KOPT-K1 (cell line): Measurements from ENCODE around the gene NECAB2.

Experiments used
- H3K27ac ChIP-seq: fragments of 200-600 bp; sonication (generic); 2 replicates; pipeline ENCODE4 v1.5.1; 2016; ENCODE audit warnings: antibody characterized with exemption, mild to moderate bottlenecking, low read depth, low read length; ENCODE audit not compliant: poor library complexity, severe bottlenecking
- H3K36me3 ChIP-seq: fragments of 200-600 bp; sonication (generic); 2 replicates; pipeline ENCODE4 v1.5.1; 2017; ENCODE audit warnings: antibody characterized with exemption, mild to moderate bottlenecking, low read length, moderate library complexity; ENCODE audit not compliant: insufficient read depth
- H3K9me3 ChIP-seq: fragments of 200-600 bp; sonication (generic); 2 replicates; pipeline ENCODE4 v1.5.1; 2017; ENCODE audit warnings: antibody characterized with exemption, low read length, mild to moderate bottlenecking; ENCODE audit not compliant: insufficient read depth, poor library complexity, severe bottlenecking

NECAB2 gene

DNA sequence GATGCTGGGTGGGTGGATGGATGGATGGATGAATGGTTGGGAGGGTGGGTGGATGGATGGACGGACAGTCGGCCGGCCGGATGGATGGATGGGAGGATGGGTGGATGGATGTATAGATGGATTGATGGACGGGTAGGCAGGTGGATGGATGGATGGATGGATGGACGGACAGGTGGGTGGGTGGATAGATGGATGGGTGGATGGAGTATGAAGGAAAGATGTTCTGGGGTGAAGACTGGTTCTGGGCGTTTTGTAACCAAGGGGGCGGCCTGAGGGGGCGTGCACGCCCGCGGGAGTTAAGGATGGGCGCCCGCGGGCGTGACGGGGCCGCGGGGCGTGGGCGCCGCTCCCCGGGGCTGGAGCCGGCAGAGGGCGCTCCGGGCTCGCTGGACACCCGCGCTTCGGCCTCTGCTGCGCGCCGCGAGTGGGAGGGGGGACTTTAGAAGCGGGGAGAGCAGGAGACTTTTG lies at the start of gene NECAB2:
Gene NECAB2 (plus strand): TSS at position 407 of the 468 bp plus-strand sequence. CDS start 405 bp downstream, outside the sequence.
- Histone ChIP-seq H3K9me3 (no peaks in the 10 kb centered on the region), H3K36me3 (no peaks in the 10 kb centered on the region), H3K27ac (no peak within 1 kb of the TSS)

DNA sequence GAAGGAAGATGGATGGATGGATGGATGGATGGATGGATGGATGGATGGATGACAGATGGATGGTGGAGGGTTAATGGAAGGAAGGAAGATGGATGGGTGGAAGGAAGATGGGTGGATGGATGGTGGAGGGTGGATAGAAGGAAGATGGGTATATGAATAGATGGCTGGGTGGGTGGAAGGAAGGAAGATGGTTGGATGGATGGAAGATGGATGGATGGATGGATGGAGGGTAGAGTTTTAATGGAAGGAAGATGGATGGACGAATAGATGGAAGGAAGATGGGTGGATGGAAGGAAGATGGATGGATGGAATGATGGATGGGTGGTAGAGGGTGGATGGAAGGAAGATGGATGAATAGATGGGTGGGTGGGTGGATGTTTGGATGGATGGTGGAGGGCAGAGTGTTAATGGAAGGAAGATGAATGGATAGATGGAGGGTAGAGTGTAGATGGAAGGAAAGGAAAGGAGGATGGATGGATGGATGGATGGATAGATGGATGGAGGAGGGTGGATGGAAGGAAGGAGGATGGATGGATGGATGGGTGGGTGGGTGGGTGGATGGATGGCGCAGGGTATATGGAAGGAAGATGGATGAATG lies 47.1 kb upstream of the NECAB2 start:
- H3K9me3 ChIP-seq: no peaks in the 10 kb centered on the region
- H3K36me3 ChIP-seq: peaks cover 34% of the 10 kb centered on the region; the same call in 1 of the 2 replicates
- no peak overlapping the region for H3K27ac ChIP-seq

DNA sequence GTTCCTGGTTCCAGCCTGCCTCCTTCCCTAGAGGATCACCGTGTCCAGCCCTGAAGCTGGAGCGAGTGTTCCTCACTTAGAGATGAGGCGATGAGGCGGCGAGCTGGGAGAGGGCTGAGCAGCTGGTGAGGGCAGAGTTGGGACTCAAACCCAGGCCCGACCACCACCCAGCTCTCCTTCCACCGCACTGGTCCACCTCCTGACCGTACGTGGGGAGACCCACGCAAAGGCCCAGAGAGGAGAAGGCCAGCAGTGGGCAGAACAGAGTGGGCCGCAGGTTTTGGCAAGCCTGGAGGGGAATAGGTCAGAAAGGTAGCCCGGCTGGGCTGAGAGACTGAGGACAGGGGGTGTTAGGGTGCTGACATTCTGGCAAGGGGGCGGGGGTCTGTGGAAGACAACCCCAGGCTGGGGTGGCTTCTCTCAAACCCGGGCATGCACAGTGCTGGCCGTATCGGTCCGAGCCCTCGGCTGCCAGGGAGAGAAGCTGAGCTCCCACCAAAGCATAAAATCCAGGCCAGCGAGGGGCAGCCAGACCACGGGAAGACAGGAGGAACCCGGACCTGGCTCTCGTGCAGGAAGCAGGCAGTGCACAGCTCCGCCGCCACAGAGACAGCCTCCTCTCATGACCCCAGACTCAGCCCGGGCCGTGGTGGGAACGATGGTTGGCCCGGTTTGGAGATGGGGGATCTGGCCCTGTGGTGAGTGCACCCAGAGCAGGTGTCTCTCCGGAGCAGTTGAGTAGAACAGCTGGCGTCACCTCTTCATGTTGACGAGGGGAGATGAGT lies 44.3 kb upstream of the NECAB2 start:
- Histone ChIP-seq H3K9me3 (no peaks in the 10 kb centered on the region), H3K27ac (no peak overlapping the region), H3K36me3 (peaks cover 11% of the 10 kb centered on the region; the same call in 1 of the 2 replicates)

DNA sequence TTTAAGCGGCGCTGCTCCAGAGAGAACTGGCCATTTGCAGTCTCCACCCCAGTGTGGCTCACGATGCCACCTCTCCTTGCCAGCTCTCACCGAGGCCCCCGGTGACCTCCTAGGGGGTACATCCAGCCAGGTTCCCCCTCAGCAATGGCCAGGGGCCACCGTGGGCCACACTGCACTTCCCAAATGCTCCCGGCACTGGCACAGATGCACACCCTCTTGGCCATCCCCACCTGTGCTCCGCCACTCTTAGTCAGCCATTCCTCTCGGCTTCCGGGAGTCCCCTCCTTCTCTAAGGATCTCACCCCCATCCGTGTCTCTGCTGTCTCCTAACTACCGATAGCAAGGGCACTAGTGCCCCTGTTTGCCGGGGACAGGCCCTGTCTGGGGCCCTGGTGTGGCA lies 43.4 kb upstream of the NECAB2 start:
- Histone ChIP-seq H3K36me3 (peaks cover 2% of the 10 kb centered on the region; the same call in 1 of the 2 replicates), H3K9me3 (no peaks in the 10 kb centered on the region), H3K27ac (no peak overlapping the region)

DNA sequence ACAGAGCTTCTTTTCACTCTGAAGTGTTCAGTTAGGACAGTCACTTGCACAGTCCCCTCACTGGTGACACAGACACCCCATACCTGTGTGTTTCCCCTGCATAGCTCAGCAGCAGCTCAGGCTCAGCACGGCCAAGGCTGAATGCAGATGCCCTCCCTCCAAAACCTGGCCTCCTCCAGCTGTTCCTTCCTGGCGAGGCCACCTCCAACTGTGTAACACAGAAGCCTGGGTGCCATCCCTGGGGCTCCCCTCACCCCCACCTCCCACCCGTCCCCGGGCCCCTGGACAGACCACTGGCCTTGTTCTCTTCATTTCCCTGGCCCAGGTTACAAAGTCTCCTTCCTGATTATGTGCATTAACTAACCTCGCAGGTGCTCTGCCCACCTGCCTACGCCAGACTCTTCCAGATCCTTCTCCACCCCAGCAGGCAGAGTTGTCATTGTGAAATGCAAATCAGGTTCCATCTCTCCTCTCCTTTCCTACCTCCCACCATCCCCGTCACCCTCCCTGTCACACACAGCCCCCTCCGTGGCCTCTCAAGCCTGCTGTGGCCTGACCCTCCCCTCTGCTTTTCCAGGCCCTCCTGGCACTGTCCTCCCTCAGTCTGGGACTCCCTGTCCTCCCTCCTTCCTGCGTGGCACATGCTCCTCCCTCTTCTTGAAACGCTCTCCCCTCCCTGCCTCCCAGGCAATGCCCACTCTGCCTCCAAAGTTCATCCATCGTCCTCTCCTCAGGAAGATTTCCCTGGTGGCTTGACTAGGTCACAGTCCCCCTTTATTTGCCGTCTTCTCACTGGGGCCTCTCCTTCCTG lies 42.7 kb upstream of the NECAB2 start:
- H3K27ac ChIP-seq: no peak overlapping the region
- H3K36me3 ChIP-seq: no peaks in the 10 kb centered on the region
- no peaks in the 10 kb centered on the region for H3K9me3 ChIP-seq

DNA sequence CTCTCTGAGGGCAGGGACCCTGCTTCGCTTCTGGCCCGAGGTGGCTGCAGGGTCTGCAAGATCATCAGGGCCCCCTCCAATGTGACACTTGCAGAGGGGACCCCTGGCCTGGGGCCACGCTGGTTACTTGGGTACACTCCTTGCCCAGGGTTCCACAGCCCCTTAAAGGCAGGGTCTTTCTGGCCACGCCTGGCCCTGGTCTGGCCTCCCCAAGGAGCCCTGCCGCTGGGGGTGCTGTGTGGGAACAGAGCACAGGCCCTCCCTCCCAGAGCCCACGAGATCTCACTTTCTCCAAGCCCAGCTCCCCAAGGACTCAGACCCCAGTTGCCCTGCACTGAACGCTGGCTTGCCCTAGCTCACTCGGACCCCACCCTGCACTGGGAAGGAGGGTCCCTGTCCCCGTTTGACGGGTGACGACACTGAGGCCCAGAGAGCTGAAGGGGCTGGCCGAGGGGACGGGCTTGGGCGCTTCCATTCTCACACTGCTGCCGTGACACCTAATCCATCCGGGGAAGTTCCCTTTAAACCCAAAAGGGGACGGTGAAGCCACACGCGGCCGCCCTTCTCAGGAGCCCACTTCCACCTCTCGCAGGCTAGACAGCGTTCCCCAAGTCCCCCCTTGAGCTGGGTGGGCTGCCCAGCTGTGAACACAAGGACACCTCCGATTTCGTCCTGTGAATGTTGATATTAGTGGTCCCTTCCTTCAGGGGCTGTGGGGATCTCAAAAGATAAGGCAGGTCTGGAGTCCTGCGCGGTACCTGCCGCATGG lies 41.9 kb upstream of the NECAB2 start:
- no peak overlapping the region for H3K27ac ChIP-seq
- H3K36me3 ChIP-seq: no peaks in the 10 kb centered on the region
- H3K9me3 ChIP-seq: no peaks in the 10 kb centered on the region

DNA sequence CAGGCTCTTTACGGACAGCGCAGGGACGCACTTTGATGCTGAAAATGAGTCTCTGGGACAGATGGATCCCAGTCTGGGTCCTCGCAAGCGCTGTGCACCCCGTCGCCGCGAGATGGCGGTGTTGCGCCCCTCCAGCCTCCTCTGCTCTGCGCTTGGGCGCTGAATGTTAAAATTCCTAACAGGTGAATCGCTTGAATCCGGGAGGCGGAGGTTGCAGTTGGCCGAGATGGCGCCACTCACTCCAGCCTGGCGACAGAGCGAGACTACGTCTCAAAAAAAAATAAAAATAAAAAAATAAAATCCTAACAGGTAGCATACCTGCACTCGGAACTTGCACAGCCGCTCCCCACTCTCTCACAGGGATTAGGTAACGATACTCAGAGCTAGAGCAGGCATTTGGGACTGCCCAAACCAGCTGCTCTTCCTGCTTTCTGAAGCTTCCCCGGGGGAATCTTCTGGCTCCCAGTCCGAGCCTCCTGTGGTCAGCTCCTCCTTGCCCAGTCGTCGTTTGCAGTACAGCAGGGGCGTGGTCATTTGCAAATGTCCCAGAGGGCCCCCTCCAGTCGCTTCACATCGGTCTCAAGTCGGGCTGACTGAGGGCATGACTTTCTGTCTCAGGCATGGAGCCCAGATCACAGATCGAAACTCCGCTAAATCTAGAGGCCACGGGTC lies 41.2 kb upstream of the NECAB2 start:
- no peak overlapping the region for H3K27ac ChIP-seq
- no peaks in the 10 kb centered on the region for H3K9me3 ChIP-seq
- no peaks in the 10 kb centered on the region for H3K36me3 ChIP-seq

DNA sequence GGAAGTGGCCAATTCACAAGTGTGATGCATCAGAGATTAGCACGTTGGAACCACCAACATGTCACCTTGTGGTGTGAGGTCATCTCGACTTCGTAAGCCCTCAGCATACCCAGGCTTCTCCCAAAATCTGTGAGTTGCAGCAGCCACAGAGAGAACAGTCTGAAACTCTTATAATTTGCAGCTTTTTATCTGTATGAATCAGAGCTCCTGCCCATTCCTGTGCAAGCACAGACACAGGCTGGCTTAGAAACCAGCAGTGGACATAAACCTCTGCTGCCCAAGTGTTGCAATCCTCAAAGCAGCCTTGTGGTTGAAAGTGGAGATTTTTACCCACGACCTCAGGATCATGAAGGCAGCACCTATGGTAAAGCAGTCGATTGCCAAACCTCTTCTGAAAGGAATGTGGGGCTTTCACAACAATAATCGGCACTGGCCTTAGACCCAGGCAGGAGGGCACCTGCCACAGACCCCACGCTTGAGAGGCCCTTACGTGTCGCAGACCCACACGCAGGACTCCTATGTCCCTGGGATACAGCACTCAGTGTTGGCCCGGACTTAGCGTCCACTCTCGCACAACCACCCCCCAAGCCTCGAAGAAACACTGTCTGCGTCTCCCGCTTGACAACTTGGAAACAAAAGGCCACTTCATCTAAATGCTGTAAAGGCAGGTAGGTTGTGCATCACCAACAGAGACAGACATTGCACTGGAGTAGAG lies 39.5 kb upstream of the NECAB2 start:
- H3K27ac ChIP-seq: no peak overlapping the region

DNA sequence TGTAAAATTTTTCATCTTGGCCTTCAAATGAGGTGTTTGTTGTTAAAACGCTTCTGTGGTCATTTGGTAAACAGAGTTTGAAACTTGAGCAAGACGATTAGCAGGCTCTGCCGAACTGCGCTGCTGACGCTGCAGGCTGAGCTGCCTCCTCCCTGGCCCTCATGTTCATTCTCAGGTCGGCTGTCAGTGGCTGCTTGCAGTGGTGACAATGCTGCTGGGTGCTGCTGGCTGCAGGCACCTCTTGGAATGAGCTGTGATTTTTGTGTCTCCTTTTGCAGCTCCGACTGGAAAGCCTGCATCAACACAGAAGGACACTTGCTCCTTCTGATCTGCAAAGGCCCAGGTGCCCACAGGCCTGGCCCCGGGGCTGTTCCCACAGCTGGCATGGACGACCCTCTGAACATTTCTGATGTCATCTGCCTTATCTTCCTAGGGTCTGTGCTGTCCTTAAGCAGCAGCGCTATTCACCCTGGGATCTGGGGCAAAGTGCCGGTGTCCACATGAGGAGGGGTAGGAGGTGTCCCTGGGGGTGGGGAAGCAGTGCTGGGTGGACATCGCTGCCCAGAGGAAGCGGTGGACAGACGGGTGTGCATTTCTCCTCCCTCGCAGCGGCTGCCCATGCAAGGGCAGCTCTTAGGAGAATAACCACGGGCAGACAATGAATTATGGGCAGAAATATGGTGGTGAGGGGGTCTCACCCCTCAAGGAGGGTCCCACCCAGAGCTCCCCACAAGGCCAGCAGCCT lies 38.1 kb upstream of the NECAB2 start:
- no peak overlapping the region for H3K27ac ChIP-seq
- no peaks in the 10 kb centered on the region for H3K36me3 ChIP-seq
- no peaks in the 10 kb centered on the region for H3K9me3 ChIP-seq

More for the DNA sequence above, 39.5 kb upstream of the NECAB2 start:
- no peaks in the 10 kb centered on the region for H3K36me3 ChIP-seq
- H3K9me3 ChIP-seq: no peaks in the 10 kb centered on the region

DNA sequence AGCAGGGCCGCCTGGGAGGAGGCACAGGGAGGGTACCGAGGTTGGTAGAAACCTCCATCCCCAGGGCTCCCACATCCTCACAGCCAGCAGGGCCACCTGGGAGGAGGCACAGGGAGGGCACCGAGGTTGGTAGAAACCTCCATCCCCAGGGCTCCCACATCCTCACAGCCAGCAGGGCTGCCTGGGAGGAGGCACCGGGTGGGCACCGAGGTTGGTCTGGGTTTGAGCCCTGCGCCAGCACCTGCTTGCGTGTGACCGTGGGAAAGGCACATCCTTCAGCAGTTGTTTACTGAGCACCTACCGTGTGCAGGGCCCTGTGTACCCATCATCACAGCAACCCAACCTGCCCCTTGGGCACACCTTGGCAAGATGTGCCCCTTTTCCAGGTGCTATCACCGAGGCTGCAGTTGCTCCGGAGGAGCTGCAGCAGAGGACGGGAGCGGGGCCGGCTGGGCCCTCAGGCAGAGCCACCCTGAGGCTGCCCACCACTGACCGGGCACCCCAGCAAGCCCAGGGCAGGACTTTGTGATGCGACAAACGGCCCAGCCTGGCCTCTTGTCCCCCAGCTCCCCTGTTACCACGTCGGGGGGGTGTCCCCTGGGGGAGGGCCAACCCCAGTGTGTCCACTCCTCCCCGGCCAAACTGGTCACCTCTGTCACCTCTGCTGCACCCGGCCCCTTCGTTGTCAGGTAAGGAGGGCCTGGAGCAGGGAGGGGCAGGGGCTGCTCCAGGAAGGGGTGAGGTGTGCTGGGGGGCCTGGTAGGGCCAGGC lies 37.1 kb upstream of the NECAB2 start:
- H3K9me3 ChIP-seq: no peaks in the 10 kb centered on the region
- H3K27ac ChIP-seq: no peak overlapping the region
- no peaks in the 10 kb centered on the region for H3K36me3 ChIP-seq

DNA sequence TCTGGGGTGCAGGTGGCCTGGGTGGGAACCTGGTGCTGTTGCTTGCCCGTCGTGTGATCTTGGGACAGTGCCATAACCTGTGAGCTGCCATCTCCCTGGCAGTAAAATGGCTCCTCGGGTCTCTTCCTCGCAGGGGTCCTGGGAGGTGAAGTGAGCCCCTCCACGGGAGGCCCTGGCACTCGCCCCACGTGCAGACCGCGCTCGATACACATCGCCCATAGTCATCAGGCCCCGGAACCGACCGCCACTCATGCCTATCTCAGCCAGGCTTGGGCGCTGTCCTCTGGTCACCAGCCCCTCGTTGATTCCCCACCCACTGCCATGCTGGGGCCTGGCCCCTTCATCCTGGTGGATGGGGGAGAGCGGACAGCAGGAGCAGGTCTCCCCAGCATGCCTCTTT lies 36.5 kb upstream of the NECAB2 start:
- no peak overlapping the region for H3K27ac ChIP-seq
- no peaks in the 10 kb centered on the region for H3K36me3 ChIP-seq
- no peaks in the 10 kb centered on the region for H3K9me3 ChIP-seq

DNA sequence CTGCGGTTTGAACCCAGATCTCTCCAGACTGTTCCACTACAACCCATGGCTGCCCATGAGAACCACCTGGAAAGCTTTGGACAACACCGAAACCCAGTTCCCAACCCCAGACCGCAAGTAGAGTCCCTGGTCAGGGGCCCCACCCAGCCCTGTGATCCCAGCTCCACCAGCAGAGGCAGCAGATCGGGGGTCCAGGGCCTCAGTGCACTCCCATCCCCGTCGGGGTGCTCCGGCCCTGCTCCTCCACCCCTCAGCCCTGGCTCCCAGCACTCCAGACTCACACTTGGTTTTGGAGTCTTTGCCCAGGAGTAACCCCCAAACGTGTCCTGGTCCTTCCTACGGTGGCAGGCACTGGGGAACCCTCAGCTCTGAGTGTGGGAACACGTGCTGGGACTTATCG lies 35.7 kb upstream of the NECAB2 start:
- H3K9me3 ChIP-seq: no peaks in the 10 kb centered on the region
- H3K27ac ChIP-seq: no peak overlapping the region
- no peaks in the 10 kb centered on the region for H3K36me3 ChIP-seq
